Transverse colon (tissue), 4 donors: ENCODE measurements around the gene MTHFD1L. TPM values are rescaled to one million over a fixed set of nuclear protein-coding genes. Genes with fewer than 3 reads are reported as not detected.

Experiments used
- DNase-seq: peaks from one replicate; pipeline ENCODE4 v3.0.0-alpha.2; 2019
- H3K27ac ChIP-seq, 4 donors: fragments of 200-600 bp; sonication (generic); 2 replicates each; pipeline ENCODE4 v1.5.1; 2016 to 2018; ENCODE audit warnings: inconsistent platforms in 4 of 4
- H3K27me3 ChIP-seq: fragments of 200-600 bp; sonication (generic); 2 replicates; pipeline ENCODE4 v1.5.1; 2017; ENCODE audit warnings: inconsistent platforms
- H3K36me3 ChIP-seq, 4 donors: fragments of 200-600 bp; sonication (generic); 2 replicates each; pipeline ENCODE4 v1.5.1; 2017 to 2019; ENCODE audit warnings: inconsistent platforms in 4 of 4
- H3K4me1 ChIP-seq, 4 donors: fragments of 200-600 bp; sonication (generic); 2 replicates each; pipeline ENCODE4 v1.5.1; 2017 to 2020; ENCODE audit warnings: inconsistent platforms in 4 of 4
- H3K4me3 ChIP-seq, 4 donors: fragments of 200-600 bp; sonication (generic); 1 replicate in 1 of 4; 2 replicates in 3 of 4; pipeline versions ENCODE4 v1.5.1 to v1.6.1; 2017 to 2019; ENCODE audit warnings: inconsistent platforms in 4 of 4
- H3K9me3 ChIP-seq, 2 donors: fragments of 200-600 bp; sonication (generic); 2 replicates each; pipeline ENCODE4 v1.5.1; 2017 to 2019; ENCODE audit warnings: inconsistent platforms in 2 of 2
- CTCF ChIP-seq, 5 experiments: fragments of 200-600 bp in 3 of 5; fragments of 450-650 bp in 2 of 5; sonication (generic) in 3 of 5; IDR thresholded peaks; 1 replicate in 2 of 5; 2 replicates in 3 of 5; pipeline ENCODE4 v1.5.1; 2016 to 2017; ENCODE audit warnings: antibody characterized with exemption in 5 of 5, inconsistent platforms in 3 of 5, mild to moderate bottlenecking in 2 of 5, moderate library complexity in 1 of 5
- EP300 ChIP-seq: sonication (generic); formaldehyde crosslinking; IDR thresholded peaks from one replicate; pipeline ENCODE4 v1.6.1; 2017; ENCODE audit warnings: antibody characterized with exemption, low read depth
- POLR2A ChIP-seq: fragments of 450-650 bp; IDR thresholded peaks from one replicate; pipeline ENCODE4 v1.6.1; 2016; ENCODE audit warnings: antibody characterized with exemption, mild to moderate bottlenecking, moderate library complexity
- POLR2AphosphoS5 ChIP-seq, 3 donors: sonication (generic); formaldehyde crosslinking; IDR thresholded peaks; one replicate each; pipeline ENCODE4 v1.6.1; 2016; ENCODE audit warnings: antibody characterized with exemption in 3 of 3
- WGBS, 2 donors: methylation state at CpG; one replicate each; pipeline ENCODE4 v1.1.5; 2018; ENCODE audit warnings: low coverage in 1 of 2; 5-methylcytosine and 5-hydroxymethylcytosine counted together
- in situ Hi-C, 4 donors: fragments of 200-750 bp; cut with MboI; loops; one replicate each; pipeline versions ENCODE4 v1.15.0 to v1.15.1; 2017; ENCODE audit warnings: low sequenced_read_pairs in 3 of 4, low pct_ligation_motif_present in 1 of 4, low pct_unique_long_range_greater_than_20kb in 1 of 4
- intact Hi-C: fragments of 100-400 bp; cut with DNase I; formaldehyde crosslinking; loops from one replicate; pipeline ENCODE4 v1.15.1; 2023; ENCODE audit warnings: low total_unique reads
- total RNA-seq, 4 donors: library from RNA; depleted of rRNA; stranded (reverse); fragments of >200 nt; gene quantifications; one replicate each; pipeline ENCODE4 v1.1.0, GENCODE V29; 2016

Gene MTHFD1L
- total RNA-seq, 4 donors from 2014 or later, result 0.82 to 10.1 (median 5.4) TPM

GRCh38 chr6:151060766-151061531, 195.4 kb downstream of the MTHFD1L start:
- H3K27me3 ChIP-seq, result no peaks in the 10 kb centered on the region
- intact Hi-C loops, result no loop called here

GRCh38 chr6:151063352-151063751, 197.8 kb downstream of the MTHFD1L start:
- intact Hi-C loops (no loop called here), in situ Hi-C loops (no loop called here)
- no peaks in the 10 kb centered on the region for H3K27me3 ChIP-seq
- no peak for DNase-seq
- H3K27ac ChIP-seq, result no peak overlapping the region
- H3K9me3 ChIP-seq, result no peaks in the 10 kb centered on the region
- H3K36me3 ChIP-seq, result no peaks in the 10 kb centered on the region
- H3K4me1 ChIP-seq, result peaks cover 0 to 9% (median 1%) of the 10 kb centered on the region in 4 donors
- H3K4me3 ChIP-seq, result no peak overlapping the region
- 65 to 82% methylated on average over 3 of the region's 3 CpGs for WGBS, 2 donors
- TF ChIP-seq CTCF (IDR thresholded peaks at IDR 0.05) (no peak), POLR2AphosphoS5 (IDR thresholded peaks at IDR 0.05) (no peak), EP300 (no peak), POLR2A (no peak)

More at GRCh38 chr6:151060766-151061531, 195.4 kb downstream of the MTHFD1L start:
- no peak overlapping the region for H3K4me3 ChIP-seq
- peak overlapping the region in 2 of 4 donors; percentile 32 to 37 for H3K27ac ChIP-seq
- peaks cover 0 to 3% (median 1%) of the 10 kb centered on the region in 4 donors for H3K4me1 ChIP-seq
- 91 to 98% methylated on average over 9 to 10 of the region's 10 CpGs for WGBS, 2 donors
- no peaks in the 10 kb centered on the region for H3K9me3 ChIP-seq
- no peaks in the 10 kb centered on the region for H3K36me3 ChIP-seq
- TF ChIP-seq CTCF (IDR thresholded peaks at IDR 0.05), result no peak
- no peak for TF ChIP-seq POLR2AphosphoS5 (IDR thresholded peaks at IDR 0.05)
- no peak for TF ChIP-seq EP300
- TF ChIP-seq POLR2A, result no peak
- in situ Hi-C loops, result no loop called here
- no peak for DNase-seq

- DNase-seq, result no peak
- 88 to 92% methylated on average over 2 to 12 of the region's 12 CpGs for whole genome bisulfite sequencing, 2 donors
- in situ Hi-C loops, result no loop called here
- Histone ChIP-seq H3K4me1 (peaks cover 0 to 16% (median 1%) of the 10 kb centered on the region in 4 donors), H3K27ac (no peak overlapping the region), H3K27me3 (no peaks in the 10 kb centered on the region), H3K36me3 (no peaks in the 10 kb centered on the region), H3K9me3 (no peaks in the 10 kb centered on the region), H3K4me3 (no peak overlapping the region)
- intact Hi-C loops, result no loop called here
- TF ChIP-seq POLR2A (no peak), EP300 (no peak), CTCF (IDR thresholded peaks at IDR 0.05) (no peak), POLR2AphosphoS5 (IDR thresholded peaks at IDR 0.05) (no peak)
Measured at GRCh38 chr6:151063842-151064647, 198.5 kb downstream of the MTHFD1L start.
